ENCODE data around the gene ANO9.
"Not testable (repeated sequence)": the region's sequence is repeated elsewhere in the genome, so short reads cannot be mapped to it uniquely, and the experiment has no call there.

The ANO9 gene

GRCh38 chr11:413120-414081 lies 28.4 kb downstream of the ANO9 start:
- peak; percentile 50 for DNase-seq

- DNase-seq, result no peak
Observed at GRCh38 chr11:412641-413119, 29.1 kb downstream of the ANO9 start.

GRCh38 chr11:411520-411919 lies 30.3 kb downstream of the ANO9 start:
- DNase-seq, result not testable (repeated sequence)

- not testable (repeated sequence) for DNase-seq
Observed at GRCh38 chr11:410711-411110, 31.1 kb downstream of the ANO9 start.

GRCh38 chr11:409600-410483 lies 32.0 kb downstream of the ANO9 start:
- no peak for DNase-seq

- no peak for DNase-seq
Observed at GRCh38 chr11:409008-409599, 32.7 kb downstream of the ANO9 start.

- no peak for DNase-seq
Observed at GRCh38 chr11:408154-409007, 33.4 kb downstream of the ANO9 start.

GRCh38 chr11:407651-408123 lies 34.1 kb downstream of the ANO9 start:
- peak; percentile 31 for DNase-seq

GRCh38 chr11:406796-407650 lies 34.8 kb downstream of the ANO9 start:
- DNase-seq, result peak; percentile 93

GRCh38 chr11:405954-406795 lies 35.6 kb downstream of the ANO9 start:
- DNase-seq, result no peak

GRCh38 chr11:405323-405953 lies 36.4 kb downstream of the ANO9 start:
- no peak for DNase-seq

- no peak for DNase-seq
Observed at GRCh38 chr11:404551-405264, 37.1 kb downstream of the ANO9 start.

GRCh38 chr11:403761-404431 lies 37.9 kb downstream of the ANO9 start:
- no peak for DNase-seq

- no peak for DNase-seq
Observed at GRCh38 chr11:403021-403760, 38.6 kb downstream of the ANO9 start.

- DNase-seq, result not testable (repeated sequence)
Observed at GRCh38 chr11:401196-401595, 40.6 kb downstream of the ANO9 start.

- DNase-seq, result no peak
Observed at GRCh38 chr11:400241-400689, 41.5 kb downstream of the ANO9 start.

- no peak for DNase-seq
Observed at GRCh38 chr11:399731-400211, 42.0 kb downstream of the ANO9 start.
